Neural progenitor cell (in vitro differentiated cells): ENCODE results near the gene FAM25A. TPM values are rescaled to one million over a fixed set of nuclear protein-coding genes. Genes with fewer than 3 reads are reported as not detected.
"Not testable (repeated sequence)": the region's sequence is repeated elsewhere in the genome, so short reads cannot be mapped to it uniquely, and the experiment has no call there.

ENCODE experiments used
- DNase-seq: peaks from one replicate; pipeline ENCODE4 v3.0.0-alpha.2; 2016; ENCODE audit warnings: low spot score
- H2AFZ ChIP-seq: fragments of 200-600 bp; sonication (generic); replicated peaks from 2 replicates; pipeline ENCODE4 v1.6.1; 2016; ENCODE audit warnings: antibody characterized with exemption
- H3F3A ChIP-seq: fragments of 200-600 bp; sonication (generic); 2 replicates; pipeline ENCODE4 v1.6.1; 2016; ENCODE audit warnings: antibody characterized with exemption, low read depth
- H3K27ac ChIP-seq: fragments of 200-600 bp; sonication (generic); 2 replicates; pipeline ENCODE4 v1.5.1; 2016; ENCODE audit warnings: mild to moderate bottlenecking
- H3K27me3 ChIP-seq: fragments of 200-600 bp; sonication (generic); 2 replicates; pipeline ENCODE4 v1.6.1; 2016; ENCODE audit warnings: mild to moderate bottlenecking, moderate library complexity
- H3K36me3 ChIP-seq: fragments of 200-600 bp; sonication (generic); 2 replicates; pipeline ENCODE4 v1.5.1; 2016
- H3K4me1 ChIP-seq: fragments of 200-600 bp; sonication (generic); 2 replicates; pipeline ENCODE4 v1.6.1; 2016; ENCODE audit warnings: mixed run types
- H3K4me2 ChIP-seq: fragments of 200-600 bp; sonication (generic); 2 replicates; pipeline ENCODE4 v1.6.1; 2016
- H3K4me3 ChIP-seq: fragments of 200-600 bp; sonication (generic); 2 replicates; pipeline ENCODE4 v1.5.1; 2016
- H3K79me2 ChIP-seq: fragments of 200-600 bp; sonication (generic); 2 replicates; pipeline ENCODE4 v1.6.1; 2016; ENCODE audit warnings: low read depth
- H3K9ac ChIP-seq: fragments of 200-600 bp; sonication (generic); 2 replicates; pipeline ENCODE4 v1.6.1; 2016
- H3K9me3 ChIP-seq: fragments of 200-600 bp; sonication (generic); 2 replicates; pipeline ENCODE4 v1.5.1; 2016; ENCODE audit warnings: low read depth
- H4K20me1 ChIP-seq: fragments of 200-600 bp; sonication (generic); 2 replicates; pipeline ENCODE4 v1.6.1; 2016; ENCODE audit warnings: low read depth
- H3K27ac Mint-ChIP-seq: 3 replicates; pipeline ENCODE4 v1.8.0; 2021; ENCODE audit warnings: mixed read lengths
- H3K27me3 Mint-ChIP-seq: 2 replicates; pipeline ENCODE4 v1.8.0; 2022; ENCODE audit warnings: low read depth, mild to moderate bottlenecking, inconsistent platforms, moderate library complexity, mixed read lengths; ENCODE audit not compliant: insufficient read depth
- H3K36me3 Mint-ChIP-seq: 3 replicates; pipeline ENCODE4 v1.8.0; 2021; ENCODE audit warnings: mixed read lengths
- H3K4me1 Mint-ChIP-seq: 3 replicates; pipeline ENCODE4 v1.8.0; 2021; ENCODE audit warnings: mixed read lengths
- H3K4me3 Mint-ChIP-seq: 3 replicates; pipeline ENCODE4 v1.8.0; 2021; ENCODE audit warnings: mild to moderate bottlenecking, moderate library complexity, mixed read lengths
- H3K9me3 Mint-ChIP-seq: 3 replicates; pipeline ENCODE4 v1.8.0; 2020; ENCODE audit warnings: mixed read lengths
- EZH2 ChIP-seq: fragments of 200-600 bp; sonication (generic); IDR thresholded peaks from 2 replicates; pipeline ENCODE4 v1.6.1; 2017; ENCODE audit warnings: antibody characterized with exemption, mild to moderate bottlenecking, moderate library complexity
- EZH2phosphoT487 ChIP-seq: fragments of 200-600 bp; sonication (generic); IDR thresholded peaks from 2 replicates; pipeline ENCODE4 v1.6.1; 2017; ENCODE audit warnings: antibody characterized with exemption
- total RNA-seq: library from RNA; depleted of rRNA; stranded (reverse); fragments of >200 nt; gene quantifications from 2 replicates; pipeline ENCODE4 v1.2.3, GENCODE V29; 2015; ENCODE audit warnings: low replicate concordance
- TF ChIP-seq, protein P1 (sequence below): fragments of 200-600 bp; sonication (generic); IDR thresholded peaks from 2 replicates; pipeline ENCODE4 v1.5.1; 2017; ENCODE audit warnings: antibody characterized with exemption, mild to moderate bottlenecking

Gene FAM25A
- total RNA-seq, 1 donor from 2014 or later: not detected

DNA sequence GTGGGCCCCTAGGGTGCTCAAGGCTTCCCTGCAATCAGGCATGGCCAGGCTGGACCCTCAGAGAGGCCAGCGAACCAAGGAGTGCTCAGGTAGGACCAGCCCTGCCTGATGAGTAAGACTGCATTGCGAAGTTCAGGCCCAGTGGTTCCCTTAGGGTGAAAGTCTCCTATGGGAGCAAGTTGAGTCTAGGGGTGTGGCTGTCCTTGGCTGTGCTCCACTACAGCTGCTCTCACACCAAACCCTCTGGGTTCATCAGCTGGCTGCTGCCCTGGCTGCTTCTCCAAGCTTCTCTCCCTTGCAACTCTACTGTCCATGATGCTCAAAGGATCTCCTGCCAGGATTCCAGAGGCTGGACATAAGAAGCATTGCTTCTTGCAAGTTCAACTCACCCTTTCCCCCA is 18.7 kb downstream of the FAM25A start:
- Mint-ChIP-seq H3K4me1 (no peaks in the 10 kb centered on the region), H3K4me3 (no peak overlapping the region)

DNA sequence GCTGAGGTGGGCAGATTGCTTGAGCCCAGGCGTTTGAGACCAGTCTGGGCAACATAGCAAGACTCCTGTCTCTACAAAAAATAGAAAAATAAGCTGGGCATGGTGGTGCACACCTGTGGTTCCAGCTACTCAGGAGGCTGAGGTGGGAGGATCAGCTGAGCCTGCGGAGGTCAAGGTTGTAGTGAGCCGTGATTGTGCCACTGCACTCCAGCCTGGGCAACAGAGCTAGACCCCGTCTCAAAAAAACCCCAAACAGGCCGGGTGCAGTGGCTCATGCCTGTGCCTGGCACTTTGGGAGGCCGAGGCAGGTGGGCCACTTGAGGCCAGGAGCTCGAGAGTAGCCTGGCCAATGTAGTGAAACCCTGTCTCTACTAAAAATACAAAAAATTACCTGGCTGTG is 23.5 kb downstream of the FAM25A start:
- H3K27me3 ChIP-seq, H3K4me1 Mint-ChIP-seq, H3K4me3 Mint-ChIP-seq, H3K9me3 ChIP-seq, H3K4me3 ChIP-seq, H3K9ac ChIP-seq, H3K36me3 ChIP-seq, H3K9me3 Mint-ChIP-seq, H3K4me2 ChIP-seq, H3F3A ChIP-seq, H4K20me1 ChIP-seq, H3K27me3 Mint-ChIP-seq, H2AFZ ChIP-seq, H3K27ac Mint-ChIP-seq, H3K36me3 Mint-ChIP-seq, H3K79me2 ChIP-seq, H3K27ac ChIP-seq, DNase-seq, H3K4me1 ChIP-seq: not testable (repeated sequence)

More for the DNA sequence above, 18.7 kb downstream of the FAM25A start:
- no peaks in the 10 kb centered on the region for H3K9me3 ChIP-seq
- H3K36me3 Mint-ChIP-seq: no peaks in the 10 kb centered on the region
- H3K4me1 ChIP-seq: no peaks in the 10 kb centered on the region
- H4K20me1 ChIP-seq: no peaks in the 10 kb centered on the region
- no peak overlapping the region for H3K4me3 ChIP-seq
- H3K27me3 ChIP-seq: no peaks in the 10 kb centered on the region
- no peak for DNase-seq
- H3K9ac ChIP-seq: no peak overlapping the region
- no peak overlapping the region for H2AFZ ChIP-seq
- no peak overlapping the region for H3K27ac Mint-ChIP-seq
- H3K4me2 ChIP-seq: no peak overlapping the region
- no peaks in the 10 kb centered on the region for H3K36me3 ChIP-seq
- H3K79me2 ChIP-seq: no peaks in the 10 kb centered on the region
- H3F3A ChIP-seq: no peaks in the 10 kb centered on the region
- TF ChIP-seq EZH2 (no peak), EZH2phosphoT487 (no peak)
- TF ChIP-seq, protein P1, sequence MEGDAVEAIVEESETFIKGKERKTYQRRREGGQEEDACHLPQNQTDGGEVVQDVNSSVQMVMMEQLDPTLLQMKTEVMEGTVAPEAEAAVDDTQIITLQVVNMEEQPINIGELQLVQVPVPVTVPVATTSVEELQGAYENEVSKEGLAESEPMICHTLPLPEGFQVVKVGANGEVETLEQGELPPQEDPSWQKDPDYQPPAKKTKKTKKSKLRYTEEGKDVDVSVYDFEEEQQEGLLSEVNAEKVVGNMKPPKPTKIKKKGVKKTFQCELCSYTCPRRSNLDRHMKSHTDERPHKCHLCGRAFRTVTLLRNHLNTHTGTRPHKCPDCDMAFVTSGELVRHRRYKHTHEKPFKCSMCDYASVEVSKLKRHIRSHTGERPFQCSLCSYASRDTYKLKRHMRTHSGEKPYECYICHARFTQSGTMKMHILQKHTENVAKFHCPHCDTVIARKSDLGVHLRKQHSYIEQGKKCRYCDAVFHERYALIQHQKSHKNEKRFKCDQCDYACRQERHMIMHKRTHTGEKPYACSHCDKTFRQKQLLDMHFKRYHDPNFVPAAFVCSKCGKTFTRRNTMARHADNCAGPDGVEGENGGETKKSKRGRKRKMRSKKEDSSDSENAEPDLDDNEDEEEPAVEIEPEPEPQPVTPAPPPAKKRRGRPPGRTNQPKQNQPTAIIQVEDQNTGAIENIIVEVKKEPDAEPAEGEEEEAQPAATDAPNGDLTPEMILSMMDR: no peak
- peaks cover 5% of the 10 kb centered on the region for H3K27me3 Mint-ChIP-seq
- no peaks in the 10 kb centered on the region for H3K9me3 Mint-ChIP-seq
- H3K27ac ChIP-seq: no peak overlapping the region

DNA sequence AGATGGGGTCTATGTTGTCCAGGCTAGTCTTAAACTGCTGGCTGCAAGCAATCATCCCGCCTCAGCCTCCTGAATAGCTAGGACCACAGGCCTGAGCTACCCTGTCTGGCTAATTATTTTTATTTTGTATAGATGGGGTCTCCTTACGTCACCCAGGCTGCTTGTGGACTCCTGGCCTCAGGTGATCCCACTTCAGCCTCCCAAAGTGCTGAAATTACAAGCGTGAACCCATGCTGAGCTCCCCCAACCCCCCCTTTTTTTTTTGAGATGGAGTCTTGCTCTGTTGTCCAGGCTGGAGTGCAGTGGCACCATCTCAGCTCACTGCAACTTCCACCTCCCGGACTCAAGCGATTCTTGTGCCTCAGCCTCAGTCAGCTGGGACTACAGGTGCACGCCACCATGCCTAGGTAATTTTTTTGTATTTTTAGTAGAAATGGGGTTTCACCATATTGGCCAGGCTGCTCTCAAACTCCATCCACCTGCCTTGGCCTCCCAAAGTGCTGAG is 25.4 kb downstream of the FAM25A start:
- H3K27ac ChIP-seq: no peak overlapping the region
- H3K9me3 ChIP-seq: no peaks in the 10 kb centered on the region
- no peak for DNase-seq
- H3K36me3 Mint-ChIP-seq: peaks cover 10% of the 10 kb centered on the region
- H3F3A ChIP-seq: no peaks in the 10 kb centered on the region
- H3K79me2 ChIP-seq: no peaks in the 10 kb centered on the region
- no peaks in the 10 kb centered on the region for H3K27me3 ChIP-seq
- H3K4me2 ChIP-seq: no peak overlapping the region
- H3K36me3 ChIP-seq: no peaks in the 10 kb centered on the region
- no peak overlapping the region for H3K4me3 ChIP-seq
- no peaks in the 10 kb centered on the region for H4K20me1 ChIP-seq
- no peaks in the 10 kb centered on the region for H3K4me1 Mint-ChIP-seq
- no peak overlapping the region for H2AFZ ChIP-seq
- H3K9me3 Mint-ChIP-seq: no peaks in the 10 kb centered on the region
- H3K4me1 ChIP-seq: no peaks in the 10 kb centered on the region
- H3K9ac ChIP-seq: no peak overlapping the region
- peaks cover 3% of the 10 kb centered on the region for H3K27me3 Mint-ChIP-seq
- no peak overlapping the region for H3K27ac Mint-ChIP-seq
- no peak overlapping the region for H3K4me3 Mint-ChIP-seq
- TF ChIP-seq, protein P1: no peak
- TF ChIP-seq EZH2 (no peak), EZH2phosphoT487 (no peak)

DNA sequence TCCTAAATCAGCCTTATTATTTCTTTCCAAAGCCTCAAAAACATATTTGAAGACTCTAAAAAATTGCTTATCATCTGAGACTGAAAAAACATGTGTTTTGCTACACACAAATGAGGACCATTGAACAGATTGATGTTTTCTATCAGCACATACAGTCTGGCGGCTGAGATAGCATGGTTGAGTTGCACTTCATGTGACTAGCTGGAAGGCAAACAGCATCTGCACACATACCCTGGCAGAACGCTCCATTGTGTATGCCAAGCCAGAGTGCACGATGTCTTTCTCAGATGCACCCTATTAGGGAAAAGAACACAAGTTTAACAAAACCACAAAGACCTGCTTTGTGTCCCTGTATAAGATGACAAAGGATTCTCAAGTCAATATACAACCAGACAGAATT is 33.0 kb downstream of the FAM25A start:
- H3K36me3 Mint-ChIP-seq: peaks cover 27% of the 10 kb centered on the region
- TF ChIP-seq EZH2 (no peak), EZH2phosphoT487 (no peak)
- TF ChIP-seq, protein P1: no peak
- Histone ChIP-seq H3K4me1 (peaks cover 13% of the 10 kb centered on the region), H3K27ac (no peak overlapping the region), H2AFZ (no peak overlapping the region), H3F3A (peaks cover 25% of the 10 kb centered on the region), H3K36me3 (peaks cover 10% of the 10 kb centered on the region), H3K79me2 (no peaks in the 10 kb centered on the region), H3K9ac (no peak overlapping the region), H3K4me3 (no peak overlapping the region), H3K9me3 (no peaks in the 10 kb centered on the region), H3K4me2 (no peak overlapping the region), H3K27me3 (no peaks in the 10 kb centered on the region), H4K20me1 (no peaks in the 10 kb centered on the region)
- H3K4me1 Mint-ChIP-seq: no peaks in the 10 kb centered on the region
- H3K4me3 Mint-ChIP-seq: no peak overlapping the region
- H3K9me3 Mint-ChIP-seq: no peaks in the 10 kb centered on the region
- H3K27me3 Mint-ChIP-seq: peaks cover 2% of the 10 kb centered on the region
- no peak for DNase-seq
- no peak overlapping the region for H3K27ac Mint-ChIP-seq
